Epidermal melanocyte (primary cell): ENCODE results near the gene CFAP45.

Experiments used
- DNase-seq: peaks from one replicate; pipeline ENCODE4 v3.0.0; 2011; ENCODE audit warnings: low spot score; ENCODE audit not compliant: insufficient read length

Gene CFAP45

DNA sequence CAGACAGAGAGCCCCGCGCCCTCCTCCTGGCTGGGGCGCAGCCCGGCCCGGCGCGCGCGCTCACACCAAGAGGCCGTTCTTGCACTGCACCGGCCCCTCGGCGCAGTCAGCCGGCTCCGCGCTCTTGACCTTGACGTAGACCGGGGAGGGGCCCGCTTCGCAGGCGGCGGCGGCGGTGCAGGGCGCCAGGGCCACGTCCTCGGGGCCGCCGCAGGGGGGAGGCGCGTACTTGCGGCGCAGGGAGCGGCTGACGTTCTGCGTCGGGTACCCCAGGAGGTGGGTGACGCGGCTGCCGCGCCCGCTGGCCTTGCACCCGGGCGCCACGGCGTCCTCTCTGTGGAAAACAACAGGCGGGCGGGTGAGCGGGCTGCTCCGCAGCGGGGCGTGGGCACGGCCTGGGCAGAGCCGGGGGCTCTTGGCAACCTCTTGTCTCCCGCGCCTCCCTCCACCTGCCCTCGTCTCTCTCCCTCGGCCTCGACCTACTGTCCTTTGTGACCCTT, 45.2 kb downstream of the CFAP45 start:
- DNase-seq, result peak; percentile 61

GRCh38 chr1:159854116-159854692, 45.8 kb downstream of the CFAP45 start:
- DNase-seq, result peak; percentile 59

DNA sequence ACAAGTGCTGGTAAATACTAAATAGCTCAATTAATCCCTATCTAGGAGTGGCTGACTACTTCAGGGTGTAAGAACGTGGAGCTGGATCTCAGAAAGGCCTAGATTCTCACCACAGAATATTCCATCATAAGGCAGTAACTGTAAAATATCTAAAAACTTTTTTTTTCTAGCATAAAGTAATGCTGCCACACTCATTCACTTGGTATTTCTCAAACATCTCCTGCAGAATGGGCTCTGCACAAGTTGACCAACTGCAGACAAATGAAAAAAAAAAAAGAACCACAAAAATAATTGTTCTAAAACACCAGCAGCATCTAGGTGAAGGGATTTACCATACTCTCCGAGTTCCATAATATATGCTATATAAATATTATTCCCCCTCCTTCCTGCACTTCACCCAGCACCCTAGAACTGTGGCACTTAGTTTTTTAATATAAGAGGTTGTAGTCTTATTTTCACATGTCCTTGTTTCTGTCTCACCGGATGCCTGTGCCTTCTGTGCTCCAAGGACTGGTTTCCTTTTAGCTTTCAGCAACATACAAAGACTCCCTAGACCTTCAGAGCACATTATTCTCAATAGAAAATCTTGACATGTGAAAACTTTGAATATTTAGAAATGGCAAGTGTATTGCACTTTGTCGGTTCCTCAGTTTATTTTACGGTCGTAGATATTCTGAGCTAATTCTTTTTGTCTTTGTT, 46.4 kb downstream of the CFAP45 start:
- DNase-seq, result no peak

GRCh38 chr1:159851407-159851806, 48.6 kb downstream of the CFAP45 start:
- no peak for DNase-seq

- DNase-seq, result no peak
Measured at GRCh38 chr1:159849626-159850366, 50.2 kb downstream of the CFAP45 start.

GRCh38 chr1:159848326-159848725, 51.6 kb downstream of the CFAP45 start:
- no peak for DNase-seq

DNA sequence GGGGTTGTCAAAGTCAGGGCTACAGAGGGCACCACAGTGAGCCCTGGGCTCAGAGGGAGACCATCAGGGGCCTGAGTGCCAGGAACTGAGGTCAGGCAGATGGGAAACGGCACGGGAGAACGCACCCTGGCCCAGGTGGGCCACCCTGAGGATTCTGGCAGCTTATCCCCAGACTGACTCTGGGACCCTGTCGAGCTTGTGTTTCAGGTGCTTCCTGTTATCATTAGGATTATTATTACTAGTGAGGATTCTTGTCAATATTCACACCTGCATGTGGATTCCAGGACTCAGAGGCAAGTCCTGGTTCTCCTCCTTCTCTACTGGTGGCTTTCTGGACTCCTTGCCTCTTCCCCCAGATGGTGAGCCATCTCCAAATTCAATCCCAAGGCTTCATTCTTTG, 52.7 kb downstream of the CFAP45 start:
- DNase-seq, result no peak

- DNase-seq, result no peak
Measured at GRCh38 chr1:159845751-159846629, 54.0 kb downstream of the CFAP45 start.

DNA sequence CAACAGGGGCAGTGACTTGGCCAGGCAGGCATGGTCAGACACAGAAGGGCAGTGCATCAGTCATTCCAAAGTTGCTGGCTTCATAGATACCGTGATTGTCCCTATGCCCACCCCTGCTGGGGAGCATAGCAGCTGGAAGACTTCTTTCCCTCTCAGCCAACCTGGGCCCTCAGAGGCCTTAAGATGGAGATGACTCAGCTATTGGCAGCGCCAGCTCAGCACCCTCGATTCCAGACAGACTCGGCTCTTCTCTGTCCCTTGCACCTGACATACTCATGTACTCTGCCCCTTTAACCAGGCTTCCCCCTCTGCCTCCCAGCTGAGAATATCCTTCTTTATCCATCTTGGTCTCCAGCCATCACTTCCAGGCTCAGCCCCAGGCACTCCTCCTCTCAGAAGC, 56.5 kb downstream of the CFAP45 start:
- DNase-seq, result no peak

DNA sequence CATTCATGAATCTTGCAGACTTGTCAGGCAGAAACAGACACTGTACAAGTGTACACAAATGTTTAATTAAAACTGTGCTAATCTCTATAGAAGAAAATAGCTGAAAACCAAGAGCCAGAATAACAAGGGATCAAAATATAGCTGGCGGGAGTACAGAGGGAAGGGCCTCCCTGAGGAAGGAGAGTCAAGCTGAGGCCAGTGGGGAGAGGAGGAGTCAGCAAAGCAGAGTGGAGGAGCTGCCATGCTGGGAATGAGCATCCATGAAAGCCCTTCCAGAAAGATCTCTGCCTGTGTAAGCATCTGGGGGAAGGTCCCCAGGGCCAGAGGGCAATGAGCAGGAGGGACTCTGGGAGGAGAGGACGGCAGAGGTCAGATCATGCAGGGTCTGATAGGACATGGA, 58.2 kb downstream of the CFAP45 start:
- no peak for DNase-seq

- DNase-seq, result no peak
Measured at GRCh38 chr1:159839116-159839849, 60.7 kb downstream of the CFAP45 start.

DNA sequence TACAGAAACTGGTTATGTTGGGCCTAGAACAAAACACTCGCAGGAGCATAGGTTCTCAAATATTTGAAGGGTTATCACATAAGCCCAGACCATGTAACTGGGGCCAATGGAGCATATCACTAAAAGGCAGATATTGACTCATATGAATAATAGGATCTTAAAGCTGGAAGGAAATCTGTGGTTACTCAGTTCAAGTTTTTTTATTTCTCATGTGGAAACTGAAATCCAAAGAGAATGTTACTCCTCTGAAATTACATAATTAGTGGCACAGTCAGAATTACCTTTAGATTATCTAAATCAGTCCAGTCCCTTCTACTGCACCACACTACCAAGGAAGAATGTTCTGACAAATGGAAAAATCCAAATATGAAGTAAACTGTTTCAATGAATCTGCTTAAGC, 61.2 kb downstream of the CFAP45 start:
- DNase-seq, result no peak

DNA sequence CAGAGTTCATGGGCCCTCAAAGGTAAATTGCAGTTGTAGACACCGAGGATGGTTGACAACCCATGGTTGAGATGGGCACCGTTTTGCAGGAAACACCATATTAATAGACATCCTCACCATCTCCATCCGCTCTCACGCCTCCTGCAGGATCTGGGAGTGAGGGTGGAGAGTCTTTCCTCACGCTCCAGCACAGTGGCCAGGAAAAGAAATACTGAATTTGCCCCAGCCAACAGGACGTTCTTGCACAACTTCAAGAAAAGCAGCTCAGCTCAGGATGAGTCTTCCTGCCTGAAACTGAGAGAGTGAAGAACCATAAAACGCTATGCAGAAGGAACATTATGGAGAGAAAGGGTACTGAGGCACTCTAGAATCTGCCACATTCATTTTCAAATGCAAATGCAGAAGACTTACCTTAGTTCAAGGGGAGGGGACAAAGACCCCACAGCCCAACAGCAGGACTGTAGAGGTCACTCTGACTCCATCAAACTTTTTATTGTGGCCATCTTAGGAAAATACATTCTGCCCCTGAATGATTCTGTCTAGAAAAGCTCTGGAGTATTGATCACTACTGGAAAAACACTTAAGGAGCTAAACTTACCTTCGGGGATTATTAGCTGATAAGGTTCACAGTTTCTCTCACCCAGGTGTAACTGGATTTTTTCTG, 64.0 kb downstream of the CFAP45 start:
- no peak for DNase-seq

GRCh38 chr1:159835356-159835755, 64.6 kb downstream of the CFAP45 start:
- no peak for DNase-seq

DNA sequence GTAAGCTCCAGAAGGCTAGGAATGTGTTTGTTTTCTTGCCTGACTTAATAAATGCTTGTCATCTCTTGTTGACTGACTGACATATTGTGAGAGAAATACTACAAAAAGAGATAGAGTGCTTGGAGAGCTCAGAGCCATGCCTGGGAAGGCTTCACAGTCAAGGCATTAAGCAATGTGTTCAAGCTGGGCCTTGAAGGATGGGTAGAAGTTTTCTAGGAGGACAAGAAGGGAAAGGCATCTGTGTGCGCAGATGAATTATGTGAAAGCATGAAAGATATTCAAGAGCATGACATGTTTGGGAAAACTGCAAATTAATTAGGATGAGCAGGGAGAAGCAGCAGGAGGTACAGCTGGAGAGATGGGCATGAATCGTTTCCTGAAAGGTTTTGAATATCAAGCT, 67.7 kb downstream of the CFAP45 start:
- DNase-seq, result no peak

GRCh38 chr1:159831412-159832141, 68.4 kb downstream of the CFAP45 start:
- DNase-seq, result no peak

DNA sequence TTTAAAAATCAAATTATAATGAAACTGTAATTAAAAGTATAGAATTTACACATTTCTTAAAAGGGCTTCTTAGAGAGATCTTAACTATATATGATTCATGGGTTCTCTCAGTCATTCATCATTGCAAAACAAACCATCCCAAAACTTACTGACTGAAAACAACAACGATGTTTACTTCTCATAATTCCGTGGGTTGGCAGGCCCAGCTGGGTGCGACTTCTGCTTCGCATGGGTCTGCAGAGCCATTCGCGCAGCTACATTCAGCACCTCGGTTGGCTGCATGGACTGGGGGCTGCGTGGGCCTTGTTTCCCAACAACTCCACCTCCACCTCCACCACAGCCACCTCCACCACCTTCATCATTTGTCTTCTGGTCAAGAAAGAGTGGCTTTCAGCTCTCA, 69.2 kb downstream of the CFAP45 start:
- no peak for DNase-seq

DNA sequence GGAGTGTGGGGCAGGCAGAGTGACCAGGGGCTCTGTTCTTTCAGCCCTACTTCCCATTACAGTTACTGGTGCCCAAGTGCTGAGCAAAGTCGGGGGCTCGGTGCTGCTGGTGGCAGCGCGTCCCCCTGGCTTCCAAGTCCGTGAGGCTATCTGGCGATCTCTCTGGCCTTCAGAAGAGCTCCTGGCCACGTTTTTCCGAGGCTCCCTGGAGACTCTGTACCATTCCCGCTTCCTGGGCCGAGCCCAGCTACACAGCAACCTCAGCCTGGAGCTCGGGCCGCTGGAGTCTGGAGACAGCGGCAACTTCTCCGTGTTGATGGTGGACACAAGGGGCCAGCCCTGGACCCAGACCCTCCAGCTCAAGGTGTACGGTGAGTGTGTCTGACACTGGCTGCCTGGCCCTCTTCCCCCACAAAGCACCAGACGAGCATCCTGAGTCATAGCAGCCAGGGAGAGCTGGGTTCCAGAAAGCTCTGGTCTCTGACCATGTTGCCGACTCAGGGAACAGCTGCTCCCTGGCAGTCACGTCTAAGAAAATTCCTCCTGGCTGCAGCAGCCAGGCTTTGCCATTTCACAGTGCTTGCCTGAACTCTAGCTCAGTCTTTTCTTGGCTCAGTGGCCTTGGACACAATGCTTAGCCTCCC, 70.0 kb downstream of the CFAP45 start:
- DNase-seq, result no peak

GRCh38 chr1:159829273-159829634, 70.7 kb downstream of the CFAP45 start:
- no peak for DNase-seq
